Stomach (tissue), 4 donors: ENCODE results near the gene NDUFAF2.

Experiments used
- CTCF ChIP-seq, 7 experiments: fragments of 450-650 bp in 4 of 7; fragments of 200-600 bp in 3 of 7; sonication (generic) in 3 of 7; IDR thresholded peaks; one replicate each; pipeline ENCODE4 v1.5.1; 2016 to 2019; ENCODE audit warnings: antibody characterized with exemption in 7 of 7, control low read depth in 2 of 7, mild to moderate bottlenecking in 1 of 7
- POLR2A ChIP-seq, 4 donors: fragments of 450-650 bp; IDR thresholded peaks; one replicate each; pipeline ENCODE4 v1.6.1; 2016; ENCODE audit warnings: antibody characterized with exemption in 4 of 4, control low read depth in 2 of 4, mild to moderate bottlenecking in 1 of 4, moderate library complexity in 1 of 4

GRCh38 chr5:61162832-61163567, 218.0 kb downstream of the NDUFAF2 start:
- no peak for TF ChIP-seq CTCF (IDR thresholded peaks at IDR 0.05)
- TF ChIP-seq POLR2A (IDR thresholded peaks at IDR 0.05) = no peak
